GM03348 (cell line): ENCODE measurements around the gene GEMIN7.

Experiments
- DNase-seq: peaks from one replicate; pipeline ENCODE4 v3.0.0; 2012; ENCODE audit warnings: low spot score

GEMIN7 gene

GRCh38 chr19:45090034-45090433 lies 11.0 kb downstream of the GEMIN7 start:
- no peak for DNase-seq

DNA sequence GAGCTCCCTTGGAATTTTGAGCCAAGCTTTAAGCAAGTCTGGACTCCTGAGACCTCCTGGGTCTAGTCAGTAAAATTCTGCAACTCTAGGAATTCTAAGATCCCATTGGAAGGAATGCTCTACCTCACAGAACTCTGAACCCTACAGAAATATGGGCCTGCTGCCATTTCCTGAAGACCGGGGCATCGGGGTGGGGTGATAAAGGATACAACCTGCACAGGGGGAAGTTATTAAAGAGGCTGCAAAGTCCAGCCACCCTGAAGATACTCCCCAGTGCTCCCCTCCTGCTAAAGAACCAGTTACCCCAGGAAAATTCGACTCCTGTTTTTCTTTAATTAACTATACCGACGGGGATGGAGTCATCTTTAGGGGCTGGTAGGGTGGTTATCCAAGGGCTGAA lies 11.5 kb downstream of the GEMIN7 start:
- DNase-seq: no peak

DNA sequence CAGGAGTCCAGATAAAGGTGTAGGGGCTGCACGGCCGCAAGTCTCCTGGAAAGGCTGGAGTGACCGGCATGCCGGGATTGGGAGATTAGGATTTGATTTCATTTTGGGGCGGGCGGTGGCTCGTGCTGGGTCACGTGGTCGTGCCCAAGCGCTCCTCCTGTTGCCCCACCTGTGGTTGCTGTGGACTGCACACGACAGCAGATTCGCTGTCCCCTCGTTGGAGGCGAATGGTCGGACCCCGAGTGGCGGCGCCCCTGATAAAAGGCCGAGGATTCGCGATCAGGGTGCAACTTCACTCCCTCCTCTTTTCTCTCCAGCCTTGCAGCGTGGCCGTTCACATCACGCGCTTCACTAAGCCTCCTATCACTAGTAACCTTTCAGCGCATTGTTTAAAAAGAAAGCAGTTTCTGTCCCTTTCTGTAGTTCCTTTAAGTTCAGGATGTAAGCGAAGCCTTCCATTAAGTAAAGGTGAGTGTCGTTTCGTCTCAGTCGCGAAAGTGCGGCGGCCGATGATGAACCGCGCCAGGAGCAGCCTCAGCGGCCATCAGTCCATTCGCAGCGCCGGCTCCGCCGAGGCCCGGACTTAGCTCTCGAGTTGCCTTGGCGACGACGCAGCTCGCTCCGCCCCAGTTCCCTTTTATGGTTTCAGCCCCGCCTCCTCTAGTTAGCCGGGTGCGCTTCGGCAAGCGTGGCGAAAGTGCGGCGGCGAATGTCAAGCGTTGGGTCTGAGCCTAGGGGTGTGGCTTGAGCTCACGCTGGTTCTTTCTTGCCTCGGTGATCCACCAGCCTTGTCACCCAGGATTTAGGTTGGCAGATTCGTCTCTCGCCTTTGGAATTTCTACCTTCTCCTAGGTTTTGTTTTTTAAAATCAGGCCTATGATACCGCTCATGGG lies 12.2 kb downstream of the GEMIN7 start:
- DNase-seq: peak; percentile 97

DNA sequence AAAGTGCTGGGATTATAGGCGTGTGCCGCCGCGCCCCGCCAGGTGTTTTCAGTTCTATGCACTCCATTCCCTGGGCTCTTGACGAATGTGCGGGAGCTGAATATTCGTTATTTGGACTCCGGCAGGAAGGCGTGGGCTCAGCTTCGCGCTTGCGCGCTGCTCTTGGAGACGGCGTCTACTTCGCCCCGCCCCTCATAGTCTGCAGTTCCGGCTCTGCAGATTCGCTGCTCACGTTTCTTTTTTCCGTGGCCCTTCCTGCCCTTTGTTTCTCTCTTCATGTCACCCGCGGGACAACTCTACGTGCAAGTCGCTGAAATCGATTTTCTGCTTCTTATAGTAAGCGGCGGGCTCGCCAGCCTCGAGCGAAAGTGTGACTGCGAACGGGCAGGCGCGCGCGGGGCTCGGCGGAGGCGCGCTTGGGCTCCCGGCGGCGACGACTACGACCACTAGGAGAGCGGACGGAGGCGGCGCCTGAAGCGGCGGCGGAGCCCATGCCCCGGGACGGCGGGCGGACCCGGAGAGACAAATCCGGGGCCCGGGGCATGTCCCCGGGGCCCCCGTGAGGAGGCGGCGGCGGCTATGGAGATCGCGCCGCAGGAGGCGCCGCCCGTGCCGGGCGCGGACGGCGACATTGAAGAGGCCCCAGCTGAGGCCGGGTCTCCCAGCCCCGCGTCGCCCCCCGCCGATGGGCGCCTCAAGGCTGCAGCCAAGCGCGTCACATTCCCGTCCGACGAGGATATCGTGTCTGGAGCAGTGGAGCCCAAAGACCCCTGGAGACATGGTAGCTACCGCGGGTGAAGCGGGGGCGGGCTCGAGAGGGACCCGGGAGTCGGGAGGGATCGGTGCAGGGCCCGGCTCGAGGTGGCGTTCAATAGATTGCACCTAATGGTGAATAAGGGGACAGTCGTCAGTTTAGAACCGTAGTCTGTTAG lies 14.0 kb downstream of the GEMIN7 start, which contains the start of gene PPP1R37:
Gene PPP1R37 (plus strand): TSS at position 433 of the 932 bp plus-strand sequence. CDS start 147 bp downstream, at position 580.
- peak; percentile 97 for DNase-seq

DNA sequence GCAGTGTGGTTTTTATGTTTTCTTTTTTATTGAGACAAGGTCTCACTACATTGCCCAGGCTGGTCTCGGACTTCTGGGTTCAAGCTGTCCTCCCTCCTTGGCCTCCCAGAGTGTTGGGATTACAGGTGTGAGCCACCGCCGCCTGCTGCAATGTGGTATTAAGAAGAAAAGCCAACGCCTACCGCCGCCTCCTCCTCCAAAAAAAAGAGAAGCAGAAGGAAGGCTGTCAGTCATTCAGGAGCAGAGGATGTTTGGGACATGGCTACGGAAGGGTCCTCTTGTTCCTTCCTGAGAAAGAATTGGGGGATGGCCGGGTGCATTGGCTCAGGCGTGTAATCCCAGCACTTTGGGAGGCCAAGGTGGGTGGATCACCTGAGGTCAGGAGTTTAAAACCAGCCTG lies 15.1 kb downstream of the GEMIN7 start:
- no peak for DNase-seq

GRCh38 chr19:45094707-45095106 lies 15.6 kb downstream of the GEMIN7 start:
- no peak for DNase-seq

DNA sequence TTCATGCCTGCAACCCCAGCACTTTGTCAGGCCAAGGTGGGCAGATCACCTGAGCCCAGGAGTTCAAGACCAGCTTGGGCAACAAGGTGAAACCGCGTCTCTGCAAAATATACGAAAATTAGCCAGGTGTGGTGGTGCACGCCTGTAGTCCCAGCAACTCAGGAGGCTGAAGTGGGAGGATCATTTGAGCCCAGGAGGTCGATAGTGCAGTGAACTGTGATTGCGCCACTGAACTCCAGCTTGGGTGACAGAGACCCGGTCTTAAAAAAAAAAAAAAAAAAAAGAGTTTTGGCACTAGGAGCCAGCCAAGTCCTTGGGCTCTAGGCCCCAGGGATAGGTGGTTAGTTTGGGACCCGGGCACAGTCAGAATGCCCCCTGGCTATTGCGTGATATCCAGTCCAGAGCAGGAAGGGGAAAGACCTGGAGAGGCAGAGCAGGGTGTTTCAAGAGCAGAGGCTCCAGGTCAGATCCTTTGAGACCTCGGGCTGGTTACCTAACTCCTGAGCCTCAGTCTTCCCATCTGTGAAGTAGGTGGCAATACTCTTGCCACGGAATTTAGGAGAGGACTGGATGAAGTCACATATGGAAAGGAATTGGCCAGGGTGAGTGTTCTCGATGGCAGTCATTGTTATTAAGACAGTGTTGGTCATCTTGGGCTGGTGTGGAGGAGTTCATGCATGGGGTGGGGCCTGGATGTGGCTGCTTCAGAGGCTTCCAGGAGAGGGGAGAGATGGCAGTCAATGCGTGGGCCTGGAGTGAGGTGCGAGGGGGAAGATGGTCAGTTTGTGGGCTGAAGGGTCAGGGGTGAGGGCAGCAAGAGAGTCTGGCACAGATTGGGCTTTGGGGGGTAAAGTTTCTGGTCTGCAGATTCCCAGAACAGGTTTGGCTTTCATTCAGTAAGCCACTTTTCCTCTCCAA lies 16.7 kb downstream of the GEMIN7 start:
- DNase-seq: no peak

- no peak for DNase-seq
These were observed 17.6 kb downstream of the GEMIN7 start for GRCh38 chr19:45096700-45097099.

DNA sequence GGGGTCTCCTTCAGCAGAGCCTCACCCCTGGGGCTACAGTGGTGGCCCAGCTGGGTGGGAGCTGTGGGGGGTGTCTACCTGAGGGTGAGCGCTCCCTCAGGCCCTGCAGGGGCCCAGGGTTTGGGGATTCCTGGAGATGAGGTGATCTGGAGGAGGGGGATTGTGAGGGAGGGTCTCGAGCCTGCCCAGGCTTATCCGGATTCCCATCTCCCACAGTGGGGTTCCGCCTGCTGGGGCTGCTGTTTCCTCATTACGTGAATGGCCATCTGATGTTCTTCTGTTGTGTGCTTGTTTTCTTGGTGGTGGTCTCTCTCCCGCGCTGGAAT lies 18.4 kb downstream of the GEMIN7 start:
- DNase-seq: no peak

- peak; percentile 95 for DNase-seq
These were observed 18.9 kb downstream of the GEMIN7 start for GRCh38 chr19:45097776-45098520.

DNA sequence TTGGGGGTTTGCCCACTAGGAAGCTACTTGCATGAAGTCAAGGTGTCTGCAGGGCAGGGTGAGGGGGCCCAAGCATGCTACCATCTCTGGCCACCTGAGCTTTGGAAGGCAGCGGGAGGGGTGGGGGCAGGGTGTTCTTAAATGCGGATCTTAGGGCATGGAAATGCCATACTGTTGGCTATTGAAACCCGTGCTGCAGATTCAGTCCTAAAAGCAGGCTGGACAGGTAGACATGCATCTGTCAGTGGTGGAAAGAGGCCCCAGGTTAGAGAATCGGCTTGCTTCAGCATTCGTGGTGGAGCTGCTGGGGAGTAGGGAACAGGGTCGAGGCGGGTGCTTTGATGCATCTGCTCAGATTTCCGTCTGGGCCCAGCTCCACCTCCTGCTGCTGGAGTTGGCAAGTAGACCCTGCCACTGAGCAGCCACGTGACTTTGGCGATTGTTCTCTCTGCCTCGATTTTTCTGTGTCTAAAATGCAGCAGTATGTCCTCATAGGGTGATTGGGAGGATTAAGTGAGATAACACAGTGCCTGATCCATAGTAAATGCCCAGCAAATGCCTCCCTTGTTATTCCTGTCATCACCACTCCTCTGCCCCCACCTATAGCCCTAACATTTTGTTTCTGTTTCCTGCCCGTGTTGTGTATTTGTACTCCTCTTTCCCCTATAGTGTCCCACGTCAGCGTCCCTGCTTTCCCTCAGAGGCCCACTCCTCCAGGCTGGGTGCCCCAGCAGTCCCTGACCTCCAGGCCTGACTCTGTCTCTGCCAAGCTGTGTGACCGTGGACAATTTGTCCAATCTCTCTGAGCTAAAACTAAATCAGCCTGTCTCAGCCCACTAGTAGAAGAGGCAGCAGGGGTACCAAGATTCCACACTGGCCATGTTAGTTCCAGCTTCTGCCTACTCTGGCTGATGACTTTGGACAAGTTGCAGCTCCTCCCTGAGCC lies 19.7 kb downstream of the GEMIN7 start:
- peak; percentile 65 for DNase-seq

- no peak for DNase-seq
These were observed 20.6 kb downstream of the GEMIN7 start for GRCh38 chr19:45099467-45100191.

DNA sequence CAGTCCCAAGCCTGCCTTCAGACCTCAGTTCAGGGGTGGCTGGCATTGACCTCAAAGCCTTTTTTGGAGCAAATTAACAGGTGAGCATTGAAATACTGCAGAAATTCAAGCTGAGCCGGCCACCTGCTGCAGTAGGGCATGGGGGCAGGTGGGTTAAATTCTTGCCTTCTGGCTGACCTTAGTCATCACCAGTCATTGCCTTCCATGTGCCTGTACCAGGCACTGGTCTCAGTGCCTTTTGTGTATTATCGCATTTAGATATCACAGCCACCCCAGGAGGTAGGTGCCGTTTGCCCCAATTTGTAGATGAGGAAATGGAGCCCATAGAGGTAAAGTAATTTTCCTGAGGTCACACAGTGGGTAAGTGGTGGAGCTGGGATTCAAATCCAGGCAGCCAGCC lies 21.1 kb downstream of the GEMIN7 start:
- no peak for DNase-seq

DNA sequence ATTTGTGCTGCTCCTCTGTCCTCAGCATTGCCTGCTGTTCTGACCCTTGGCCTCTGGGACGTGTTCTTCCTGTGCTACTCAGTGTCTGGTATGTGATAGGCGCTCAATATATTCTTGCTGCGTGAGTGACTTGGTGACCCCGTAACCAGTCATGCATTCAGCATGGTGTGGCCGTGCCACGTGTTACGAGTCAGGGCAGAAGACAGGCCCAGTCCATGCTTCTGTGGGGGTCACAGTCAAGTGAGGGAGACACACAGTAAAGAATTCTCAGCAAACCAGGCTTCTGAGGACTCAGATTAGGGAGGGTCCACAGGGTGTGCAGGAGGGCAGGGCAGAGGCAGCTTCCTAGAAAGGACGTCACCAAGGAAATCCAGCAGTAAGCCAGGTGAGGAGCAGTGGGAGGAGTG lies 21.8 kb downstream of the GEMIN7 start:
- DNase-seq: no peak

DNA sequence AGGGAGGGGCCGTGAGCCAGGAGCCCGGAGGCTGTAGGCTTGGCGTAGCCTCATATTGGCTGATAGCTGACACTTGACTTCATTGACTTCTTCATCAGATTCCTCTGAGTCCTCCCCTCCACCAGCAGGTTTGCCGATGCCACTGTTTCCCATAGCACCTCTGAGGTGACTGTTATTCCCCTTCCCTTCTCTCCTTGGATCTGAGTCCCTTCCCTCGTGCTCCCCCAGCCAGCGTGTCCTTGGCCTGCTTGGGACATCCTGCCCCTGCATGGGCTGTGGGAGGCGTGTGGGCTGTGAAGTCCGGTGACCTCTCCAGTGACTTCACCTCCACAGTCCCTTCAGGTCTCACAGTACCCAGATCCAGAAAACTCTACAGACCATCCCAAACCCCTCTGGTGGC lies 22.7 kb downstream of the GEMIN7 start:
- DNase-seq: no peak

DNA sequence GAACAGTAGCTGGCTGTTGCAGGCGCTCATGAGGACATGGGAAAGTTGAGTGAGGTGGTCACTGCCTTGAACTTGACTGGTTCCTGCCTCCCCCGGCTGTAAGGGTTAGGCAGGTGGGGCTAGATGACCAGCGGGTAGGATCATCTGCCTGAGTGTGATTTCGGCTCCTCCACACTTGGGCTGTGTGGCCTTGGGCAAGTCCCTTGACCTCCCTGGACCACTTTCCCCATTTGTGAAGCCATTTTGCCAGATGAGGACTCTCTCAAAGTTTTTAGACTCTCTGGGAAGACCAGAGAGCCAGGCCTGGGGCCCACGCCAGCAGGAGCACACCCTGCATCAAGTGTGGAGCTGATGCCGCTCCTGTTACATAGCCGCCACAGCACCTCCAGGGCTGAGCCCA lies 23.4 kb downstream of the GEMIN7 start:
- no peak for DNase-seq

GRCh38 chr19:45103156-45103507 lies 24.1 kb downstream of the GEMIN7 start:
- DNase-seq: no peak

- DNase-seq: no peak
These were observed 24.7 kb downstream of the GEMIN7 start for GRCh38 chr19:45103508-45104319.
